ENCODE results near the gene HOXA11.

HOXA11 gene

DNA sequence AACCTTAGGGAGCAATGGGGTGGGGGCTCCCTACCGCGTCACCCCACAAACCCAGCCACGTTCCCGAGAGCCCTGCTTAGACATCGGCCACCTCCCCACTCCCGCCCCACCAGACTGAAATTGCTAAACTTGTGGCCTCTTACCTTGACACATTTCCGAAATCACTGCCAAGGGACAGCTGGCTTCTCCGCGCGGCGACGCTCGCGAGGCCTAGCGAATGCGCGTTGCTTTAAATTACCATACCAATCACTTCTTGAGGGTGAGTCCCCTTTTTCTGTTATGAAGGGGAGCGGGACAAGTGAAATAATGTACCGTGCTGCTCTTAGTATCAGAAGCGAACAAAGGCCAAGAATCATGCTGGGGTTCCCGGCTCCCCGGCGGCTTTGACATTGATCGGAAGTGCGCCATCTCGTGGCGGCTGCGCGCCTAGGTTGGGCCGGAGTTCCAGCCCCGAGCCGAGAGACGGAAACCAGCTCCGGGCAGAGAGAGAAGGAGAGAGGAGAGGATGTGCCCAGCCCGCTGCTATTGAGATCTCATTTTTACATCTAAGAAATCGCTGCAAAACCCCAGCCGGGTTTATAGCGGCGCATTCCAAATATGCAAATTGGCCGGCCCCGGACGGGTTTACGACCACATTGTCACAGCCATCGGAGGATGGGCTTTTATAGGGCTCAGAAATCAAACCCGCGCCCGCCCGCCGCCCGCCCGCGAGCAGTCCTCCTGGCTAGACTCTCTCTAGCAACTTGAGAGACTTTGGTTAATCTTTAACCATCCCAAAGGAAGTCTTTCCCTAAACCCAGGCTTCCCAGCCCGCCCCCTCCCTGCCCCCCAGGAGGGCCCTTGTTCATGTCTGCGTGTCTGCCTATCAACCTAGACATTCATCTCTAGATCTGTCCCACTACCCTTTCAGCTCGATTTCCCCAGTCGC lies 5.3 kb downstream of the HOXA11 start:
- DNase-seq, result no peak

DNA sequence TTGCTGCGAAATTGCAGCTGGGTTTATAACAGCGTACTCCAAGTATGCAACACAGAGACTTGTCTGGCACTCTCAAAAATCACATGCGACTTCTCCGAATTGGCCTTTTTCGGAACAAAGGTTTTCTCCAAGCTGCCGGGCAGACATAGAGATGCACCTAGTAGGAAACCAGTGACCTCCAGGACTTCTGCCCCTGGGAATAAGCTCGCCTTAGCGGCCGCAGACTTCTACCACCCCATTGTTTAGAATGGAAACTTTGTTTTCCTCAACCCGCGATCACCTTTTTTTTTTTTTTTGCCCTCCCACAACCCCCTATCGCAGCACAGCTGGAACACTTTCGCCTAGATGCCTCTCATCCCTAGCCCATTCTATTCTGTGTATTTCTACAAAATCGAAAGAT lies 6.0 kb downstream of the HOXA11 start:
- no peak for DNase-seq

DNA sequence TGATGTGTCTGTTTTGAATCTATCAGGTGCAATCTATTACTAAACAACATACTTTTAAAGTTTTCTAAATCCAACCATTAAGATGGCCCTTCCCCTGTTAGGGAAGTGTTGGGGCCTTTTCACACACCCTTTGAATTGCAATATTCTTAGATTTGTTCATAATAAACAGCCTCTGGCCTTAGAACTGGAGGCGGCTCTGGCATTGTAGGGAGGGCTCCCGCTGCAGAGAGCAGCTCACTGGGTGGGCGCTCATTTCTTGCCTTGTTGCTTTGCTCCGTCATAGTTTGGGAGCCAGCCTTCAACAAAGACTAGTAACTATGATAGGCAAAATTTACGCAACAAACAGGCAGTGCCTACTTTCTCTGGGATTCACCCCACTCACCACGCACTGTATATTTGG lies 6.7 kb downstream of the HOXA11 start:
- no peak for DNase-seq

DNA sequence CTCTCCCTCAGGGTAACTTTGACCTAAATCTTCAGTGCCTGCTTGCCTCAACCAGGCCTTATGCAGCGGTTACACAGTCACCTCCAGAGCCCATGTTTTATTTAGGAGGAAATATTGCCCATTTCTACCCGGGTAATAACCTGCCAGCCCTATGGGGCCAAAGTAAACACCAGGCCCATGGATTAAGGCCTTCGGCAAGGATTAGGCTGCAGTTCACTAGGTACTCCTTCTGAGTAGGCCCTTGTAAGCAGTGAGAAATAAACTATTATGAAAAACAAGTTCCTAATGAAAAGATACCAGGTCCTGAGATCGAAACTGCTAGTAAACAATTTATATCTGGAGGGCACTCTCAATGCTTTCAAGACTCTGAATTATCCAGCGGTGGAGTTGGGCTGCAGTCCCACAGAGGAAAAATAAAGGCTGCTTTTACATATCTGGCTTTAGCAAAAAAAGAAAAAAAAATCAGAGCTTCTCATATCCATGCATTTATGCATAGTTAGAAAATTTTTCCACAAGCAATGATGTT lies 7.2 kb downstream of the HOXA11 start:
- no peak for DNase-seq

DNA sequence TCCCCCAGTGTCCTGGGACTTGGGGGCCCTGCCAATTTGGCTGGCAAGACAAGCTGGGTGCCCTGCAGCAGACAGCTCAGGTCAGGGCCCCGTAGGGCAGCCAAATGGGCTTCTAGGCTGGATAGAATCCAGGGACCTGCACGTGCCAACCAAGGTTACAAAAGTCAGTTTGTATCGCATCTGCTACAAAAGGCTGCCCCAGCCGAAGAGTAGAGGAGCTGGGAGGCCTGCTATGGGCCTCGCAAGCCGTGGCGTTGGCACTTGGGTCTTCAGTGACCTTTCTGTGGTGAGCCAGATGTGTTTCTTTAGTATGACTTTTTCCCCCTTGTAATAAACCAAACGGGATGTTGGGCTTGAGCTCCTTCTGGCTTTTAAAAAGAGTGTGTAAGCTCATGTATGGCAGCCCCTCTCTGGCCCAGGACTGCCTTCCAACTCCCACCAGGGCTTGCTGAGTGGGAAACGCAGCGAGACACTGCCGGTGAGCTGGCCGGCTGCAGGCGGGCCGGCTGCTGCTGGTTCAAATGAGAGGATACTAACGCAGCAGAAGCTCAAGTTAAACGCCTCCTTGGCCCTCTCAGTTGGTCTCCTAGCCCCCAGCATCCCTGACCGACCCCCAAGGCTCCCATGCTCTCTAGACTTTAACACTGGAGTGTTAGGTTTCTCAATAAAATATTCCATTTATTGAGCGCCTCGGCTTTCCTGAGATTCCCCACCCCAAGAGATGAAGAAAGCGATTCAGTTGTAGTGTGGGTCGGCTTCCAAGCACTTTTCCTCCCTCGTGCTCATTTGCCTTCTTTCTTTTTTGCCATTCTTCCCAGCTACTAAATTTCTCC lies 7.9 kb downstream of the HOXA11 start:
- no peak for DNase-seq

DNA sequence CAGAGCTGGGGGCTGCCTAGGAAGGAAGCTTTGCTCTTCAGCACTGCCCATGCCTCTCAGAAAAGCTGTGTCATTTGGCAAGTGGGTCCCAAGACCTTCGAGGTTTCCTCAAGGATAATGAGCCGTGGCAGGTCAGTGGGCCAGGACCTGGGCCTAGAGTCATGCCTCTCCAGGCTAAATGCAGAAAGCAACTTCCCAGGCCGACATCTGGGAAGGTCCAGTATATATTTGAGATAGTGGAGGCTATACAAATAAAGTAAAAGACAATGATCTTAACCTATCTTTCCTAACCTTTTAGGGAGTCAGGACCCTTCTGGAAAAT lies 8.5 kb downstream of the HOXA11 start:
- DNase-seq, result no peak

DNA sequence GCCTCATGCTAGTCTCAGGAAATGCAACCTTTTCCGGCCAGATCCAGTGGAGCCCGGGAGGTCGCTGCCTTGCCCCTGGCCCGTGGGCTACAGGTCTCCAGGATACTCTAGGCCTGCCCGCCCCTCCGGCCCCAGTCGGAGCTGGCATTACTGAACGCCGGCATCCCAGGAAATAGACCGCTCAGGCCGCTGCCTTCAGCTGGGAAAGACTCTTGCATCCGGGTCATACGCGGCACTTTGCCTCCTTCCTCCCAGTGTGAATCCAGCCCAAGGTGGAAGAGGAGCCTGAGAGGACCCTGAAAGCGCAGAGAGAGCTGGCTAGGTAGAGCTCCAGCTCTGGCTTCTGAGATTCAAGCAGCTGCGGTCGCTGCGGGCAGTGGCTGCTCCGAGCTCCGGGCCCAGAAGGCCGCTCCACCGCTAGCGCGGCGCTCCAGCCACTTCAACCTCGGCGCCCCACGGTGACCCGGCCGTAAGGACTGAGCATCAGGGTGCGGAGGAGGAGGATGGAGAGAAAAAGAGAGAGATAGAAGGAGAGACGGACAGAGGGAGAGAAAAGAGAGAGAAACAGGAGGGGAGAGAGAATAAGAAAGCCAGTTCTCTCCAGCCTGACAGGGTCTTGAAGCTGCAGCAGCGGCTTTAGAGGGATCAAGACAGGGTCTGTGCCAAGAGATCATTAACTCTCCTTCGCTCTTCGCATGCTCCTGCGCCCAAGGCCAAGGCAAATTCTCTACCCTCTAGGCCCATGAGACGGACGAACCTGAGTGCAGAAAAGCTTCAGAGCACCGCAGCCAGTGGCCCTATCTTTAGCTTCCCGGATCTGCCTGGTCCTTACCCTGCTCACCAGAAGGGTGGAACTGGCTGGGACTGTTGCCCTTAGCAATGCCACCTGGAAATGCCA lies 9.2 kb downstream of the HOXA11 start:
- DNase-seq, result no peak

DNA sequence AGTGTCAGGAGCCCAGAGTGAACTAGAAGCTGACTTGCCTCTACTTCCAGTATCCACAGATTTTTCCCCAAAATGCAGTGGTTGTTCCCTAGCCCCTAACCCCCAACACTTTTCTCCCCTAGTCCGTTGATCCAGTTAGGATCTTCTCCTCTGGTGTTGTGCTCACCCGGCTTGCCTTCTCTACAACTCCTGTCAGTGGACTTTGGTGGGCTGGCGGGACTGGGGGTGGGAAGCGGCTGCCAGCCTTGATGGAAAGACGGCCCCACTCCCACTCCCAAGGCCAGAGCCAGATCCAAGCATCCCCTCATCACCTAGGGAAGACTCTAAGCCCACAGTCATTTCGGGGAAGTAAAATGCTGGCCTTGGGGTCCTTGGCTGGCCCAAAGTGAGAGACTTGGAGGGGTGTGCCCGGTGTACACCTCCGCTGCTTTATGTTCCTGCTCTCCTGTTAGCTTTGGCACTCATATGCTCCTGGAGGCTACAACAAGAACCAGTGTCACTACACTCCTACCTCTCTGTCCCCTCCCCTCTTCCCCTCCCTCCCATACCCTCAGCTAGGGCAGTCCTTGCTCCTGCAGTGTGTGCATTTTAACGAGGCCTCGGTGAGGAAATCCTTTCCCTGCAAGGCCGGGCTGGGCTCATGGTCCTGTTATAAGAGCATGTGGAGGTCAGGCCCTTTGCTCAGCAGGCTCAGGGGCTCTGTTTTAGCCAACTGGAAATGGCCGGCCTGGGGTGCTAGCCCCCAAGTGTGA lies 10.0 kb downstream of the HOXA11 start:
- no peak for DNase-seq

DNA sequence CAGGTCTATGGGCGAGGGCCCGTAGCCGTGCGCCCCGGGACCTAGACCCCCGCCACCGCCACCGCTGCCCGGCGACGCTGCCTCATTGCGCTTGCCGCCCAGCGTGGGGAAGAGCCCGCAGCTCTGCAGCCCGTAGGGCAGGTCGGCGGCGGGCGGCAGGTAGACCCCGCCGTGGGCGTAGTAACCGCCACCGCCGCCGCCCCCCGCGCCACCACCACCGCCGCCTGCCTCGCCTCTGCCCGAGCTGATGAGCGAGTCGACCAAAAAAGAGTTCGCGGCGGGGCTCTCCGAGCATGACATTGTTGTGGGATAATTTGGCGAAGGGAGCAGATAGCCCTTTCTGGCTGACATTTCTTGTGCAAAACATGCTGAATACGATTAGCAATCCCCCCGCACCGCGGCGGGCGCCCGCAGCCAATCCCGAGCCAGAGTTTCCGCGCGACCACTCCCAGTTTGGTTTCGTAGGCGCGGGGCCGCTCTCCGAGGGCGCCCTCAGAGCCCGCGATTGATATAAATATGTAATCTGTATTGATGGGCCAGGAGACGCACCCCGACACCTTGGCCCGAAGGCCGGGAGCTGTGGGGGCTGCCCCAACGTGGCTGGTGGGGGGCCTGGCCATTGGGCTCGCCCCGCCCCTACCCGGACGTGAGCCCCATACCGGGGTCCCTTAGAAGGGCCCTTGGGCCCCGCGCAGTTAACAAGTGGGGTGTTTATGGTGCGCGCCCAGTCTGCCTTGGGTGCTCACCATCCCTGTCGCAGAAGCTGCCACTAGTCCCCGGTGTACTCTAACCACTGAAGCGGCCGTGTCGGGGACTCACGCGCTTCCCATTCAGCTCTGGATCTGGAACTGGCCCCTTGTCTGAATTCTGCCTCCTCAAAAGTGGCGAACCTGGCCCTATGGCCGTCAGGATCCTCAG lies 10.8 kb downstream of the HOXA11 start, which contains the start of gene HOXA10:
TSS of gene HOXA10 (minus strand) at position 365 of the 918 bp plus-strand sequence. CDS start at position 351, 14 bp downstream.
- no peak for DNase-seq

DNA sequence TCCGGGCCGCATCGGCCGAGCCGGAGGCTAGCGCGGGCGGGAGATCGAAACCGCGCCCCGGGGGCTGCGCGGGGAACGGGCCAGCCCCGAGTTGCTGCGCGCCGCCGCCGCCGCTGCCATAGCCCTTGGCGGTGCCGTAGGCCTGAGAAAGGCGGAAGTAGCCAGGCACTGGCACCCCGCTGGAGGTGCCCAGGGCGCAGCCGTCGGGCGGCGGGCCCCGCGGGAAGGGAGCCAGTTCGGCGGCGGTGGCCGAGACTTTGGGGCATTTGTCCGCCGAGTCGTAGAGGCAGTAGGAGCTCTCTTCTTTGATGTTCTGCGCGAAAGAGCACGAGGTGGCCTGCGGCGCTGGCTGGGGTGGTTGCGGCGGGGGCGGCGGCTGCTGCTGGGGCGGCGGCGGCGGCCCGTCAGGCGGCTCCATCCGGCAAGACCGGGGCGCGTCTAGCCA lies 11.5 kb downstream of the HOXA11 start:
- DNase-seq, result peak; percentile 59

DNA sequence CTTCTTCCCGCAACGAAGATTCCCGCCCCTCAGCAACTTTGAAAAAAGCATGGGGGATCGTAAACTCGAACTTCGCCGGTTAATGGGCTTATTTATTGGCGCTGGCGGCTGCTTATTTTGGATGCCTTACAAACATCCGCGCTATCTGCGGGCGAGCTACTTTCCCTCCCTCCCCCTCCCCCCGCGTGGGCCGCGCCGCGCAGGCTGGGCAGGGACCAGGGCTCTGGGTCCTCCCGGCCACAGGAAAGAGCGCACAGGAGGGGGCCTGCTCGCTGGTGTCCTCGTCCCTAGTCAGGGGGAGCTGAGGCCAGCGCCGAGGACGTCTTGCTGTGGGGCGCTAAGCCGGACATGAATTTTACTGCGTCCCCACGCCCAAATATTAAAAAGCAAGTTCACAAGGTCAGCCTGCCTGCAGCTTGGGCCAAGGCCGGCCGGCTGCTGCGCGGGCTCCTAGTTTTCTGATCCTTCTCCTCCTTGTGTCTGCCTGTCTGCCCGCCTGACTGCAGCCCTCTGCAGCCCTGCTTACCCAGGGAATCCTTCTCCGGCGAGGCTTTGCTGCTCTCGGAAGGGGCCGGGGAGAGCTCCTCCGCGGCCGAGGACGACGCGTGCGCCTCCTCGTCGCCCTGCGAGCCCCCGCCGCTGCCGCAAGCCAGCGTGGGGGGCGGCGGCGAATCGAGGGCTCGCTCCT lies 12.1 kb downstream of the HOXA11 start:
- peak; percentile 61 for DNase-seq

DNA sequence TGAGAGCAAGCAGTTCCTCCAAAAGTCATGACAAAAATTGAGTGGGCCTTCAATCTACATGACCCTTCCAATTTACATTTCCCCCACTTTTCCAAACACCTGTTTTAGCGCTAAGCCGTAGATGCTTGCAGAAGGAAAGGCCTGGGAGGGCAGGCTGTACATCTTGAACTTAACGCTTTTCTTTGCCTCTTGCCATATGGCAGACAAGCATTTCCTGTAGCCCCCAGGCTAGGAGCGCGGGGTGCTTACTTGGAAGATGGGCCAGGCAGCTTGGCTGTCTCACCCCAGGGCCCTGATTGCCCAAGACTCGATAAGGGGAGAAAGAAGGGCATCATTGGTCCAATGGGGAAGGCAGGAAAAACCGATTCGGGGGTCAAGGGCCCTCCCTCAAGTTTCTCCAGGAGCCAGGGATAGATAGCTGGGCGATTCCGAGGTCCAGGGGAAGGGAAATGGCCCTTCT lies 12.7 kb downstream of the HOXA11 start:
- no peak for DNase-seq

DNA sequence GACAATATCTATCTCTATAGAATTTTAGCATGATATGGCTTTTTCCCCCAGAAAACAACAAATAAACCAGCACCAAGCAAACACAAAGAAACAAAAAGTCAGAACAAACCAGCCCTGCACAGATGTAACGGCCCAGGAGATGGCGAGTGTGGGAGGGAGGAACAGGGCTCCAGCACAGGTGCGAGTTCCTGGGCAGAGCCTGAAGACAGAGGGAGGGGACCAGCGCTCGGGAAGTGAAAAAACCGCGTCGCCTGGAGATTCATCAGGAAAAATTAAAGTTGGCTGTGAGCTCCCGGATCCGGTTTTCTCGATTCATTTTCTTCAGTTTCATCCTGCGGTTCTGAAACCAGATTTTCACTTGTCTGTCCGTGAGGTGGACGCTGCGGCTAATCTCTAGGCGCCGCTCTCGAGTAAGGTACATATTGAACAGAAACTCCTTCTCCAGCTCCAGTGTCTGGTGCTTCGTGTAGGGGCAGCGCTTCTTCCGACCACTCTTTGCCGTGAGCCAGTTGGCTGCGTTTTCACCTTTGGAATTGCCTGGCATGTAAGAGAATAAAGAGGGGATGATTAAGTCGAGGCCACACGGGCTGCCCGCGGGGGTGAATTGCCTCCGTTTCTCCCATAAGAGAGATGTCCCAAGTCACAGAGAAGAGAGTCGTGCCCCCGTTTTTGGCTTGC lies 13.3 kb downstream of the HOXA11 start:
- DNase-seq, result no peak

DNA sequence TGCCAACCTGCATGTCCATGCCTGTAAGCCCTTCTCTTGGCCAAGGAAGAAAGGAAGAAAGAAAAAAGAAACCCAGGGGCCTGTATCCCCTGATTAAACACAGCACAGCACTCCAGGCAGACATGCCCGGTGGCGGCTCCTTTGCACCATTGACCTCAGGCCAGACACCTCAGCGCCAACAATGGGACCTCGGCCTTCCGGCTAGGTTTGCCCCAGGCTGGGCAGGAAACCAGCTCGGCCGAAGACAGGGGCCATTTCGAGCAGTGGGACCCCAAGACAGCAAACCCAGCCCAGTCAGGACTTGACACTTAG lies 13.8 kb downstream of the HOXA11 start:
- no peak for DNase-seq

DNA sequence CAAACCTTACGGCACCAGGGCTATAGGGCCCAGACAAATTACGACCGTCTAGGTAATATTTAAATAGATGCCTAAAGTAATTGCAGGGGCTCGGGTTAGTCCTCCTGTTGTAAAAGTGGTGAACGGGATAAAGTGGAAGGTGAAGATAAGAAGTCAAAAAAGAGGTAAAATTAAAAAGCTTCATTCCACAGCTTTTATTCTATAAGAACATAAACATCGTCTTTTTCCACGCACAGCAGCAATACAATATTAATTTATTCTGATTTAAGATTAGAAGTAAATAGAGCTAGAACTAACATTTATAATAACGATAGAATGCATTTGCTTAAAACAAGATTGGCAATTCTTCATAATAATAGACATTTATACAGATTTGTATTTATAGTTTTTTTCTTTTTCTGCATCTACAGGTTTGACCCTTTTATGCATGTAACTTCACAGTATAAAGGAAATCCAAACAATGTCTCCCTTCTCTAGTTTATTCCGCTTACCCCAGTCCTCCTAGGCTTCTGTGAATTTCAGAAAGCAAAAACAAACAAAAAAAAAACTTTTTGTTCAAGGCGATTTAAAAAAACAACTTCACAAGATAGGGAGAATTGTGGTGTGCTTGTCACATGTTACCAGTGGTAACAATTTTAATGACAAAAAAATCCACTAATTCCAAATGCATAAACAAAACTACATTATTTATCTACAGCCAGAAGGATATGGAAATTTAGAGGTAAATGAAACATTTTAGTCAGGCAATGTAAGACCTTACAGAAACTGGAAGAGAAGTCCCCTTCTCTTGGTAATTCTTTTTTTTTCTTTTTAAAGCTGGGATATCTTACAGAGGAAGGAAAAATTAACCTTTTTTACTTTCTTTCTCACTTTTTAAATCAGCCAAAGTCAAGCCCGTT lies 14.4 kb downstream of the HOXA11 start:
- no peak for DNase-seq

DNA sequence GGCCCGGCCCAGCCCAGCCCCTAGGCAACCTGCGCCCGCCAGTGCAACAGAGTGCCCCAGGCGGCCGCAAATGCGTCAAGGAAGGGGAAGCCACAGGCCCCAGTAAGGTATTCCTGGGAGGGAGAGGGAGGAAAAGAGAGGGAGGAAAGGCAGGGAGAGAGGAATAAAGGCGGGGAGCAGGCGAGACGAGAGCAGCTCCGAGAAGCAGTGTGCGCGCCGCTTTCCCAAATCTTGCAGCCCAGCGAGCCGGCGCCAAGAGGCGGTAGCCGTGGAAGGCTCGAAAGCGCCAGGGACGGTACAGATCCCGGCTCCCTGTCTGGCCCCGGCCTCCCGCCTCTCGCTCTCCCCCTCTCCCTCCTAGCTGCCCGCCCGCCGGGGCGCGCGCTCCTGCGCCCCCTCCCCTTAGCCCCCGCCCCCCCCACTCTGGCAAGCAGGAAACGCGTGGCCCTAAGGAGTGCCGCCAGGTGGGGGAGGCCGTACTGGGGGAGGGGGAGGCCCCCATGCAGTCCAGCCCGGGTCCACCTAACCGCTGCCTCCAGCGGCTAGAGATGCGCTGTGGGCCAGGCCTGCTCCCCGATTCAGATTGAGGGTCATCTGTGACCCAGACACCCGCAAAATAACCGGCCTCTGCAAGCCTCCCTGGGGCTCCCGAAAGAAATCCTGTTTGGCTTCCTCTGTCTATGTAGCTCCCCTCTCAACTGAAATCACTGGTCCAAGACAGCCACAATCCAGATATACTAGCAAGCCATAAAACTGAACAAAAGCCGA lies 15.2 kb downstream of the HOXA11 start:
- DNase-seq, result no peak

DNA sequence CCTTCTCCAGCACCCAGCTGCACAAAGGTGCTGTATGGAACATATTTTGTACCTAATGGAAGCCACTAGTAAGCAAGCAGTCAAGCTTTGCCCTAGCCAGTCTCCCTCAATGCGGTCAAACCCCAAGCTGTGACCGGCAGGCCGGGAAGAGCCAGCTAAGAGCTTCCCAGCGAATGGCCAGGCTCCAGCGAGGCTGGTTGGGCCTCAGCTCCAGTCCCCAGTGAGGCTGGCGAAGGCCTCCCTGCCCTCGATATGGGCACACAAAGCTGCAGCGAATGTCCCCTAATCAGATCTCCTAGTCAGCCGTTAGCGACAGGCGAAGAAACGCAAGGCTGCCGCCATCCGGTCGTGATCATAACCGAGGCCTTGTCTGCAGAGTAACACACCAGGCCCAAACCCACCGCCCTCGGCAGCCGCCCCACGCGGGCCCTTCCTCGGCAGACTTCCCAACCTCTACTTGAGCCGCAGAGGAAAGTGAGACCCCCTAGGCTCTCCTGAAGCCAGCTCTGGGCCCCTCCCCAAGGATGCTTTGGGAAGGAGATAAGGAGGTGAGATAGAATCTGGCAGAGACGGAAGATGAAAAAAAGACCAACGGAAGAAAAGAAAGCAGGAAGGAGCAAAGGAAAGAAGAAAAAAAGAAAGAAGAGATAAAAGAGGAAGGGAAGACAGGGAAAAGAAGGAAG lies 16.6 kb downstream of the HOXA11 start:
- DNase-seq, result no peak
